HG03066 (cell line): ENCODE data around the gene PRIM1.
"Not testable (repeated sequence)": the region's sequence is repeated elsewhere in the genome, so short reads cannot be mapped to it uniquely, and the experiment has no call there.

Experiments used
- ATAC-seq: cut with Tn5 transposase; IDR thresholded peaks from one replicate; pipeline ENCODE4 v1.9.1; 2021; ENCODE audit warnings: low read depth; ENCODE audit not compliant: unreplicated experiment

PRIM1 gene

DNA sequence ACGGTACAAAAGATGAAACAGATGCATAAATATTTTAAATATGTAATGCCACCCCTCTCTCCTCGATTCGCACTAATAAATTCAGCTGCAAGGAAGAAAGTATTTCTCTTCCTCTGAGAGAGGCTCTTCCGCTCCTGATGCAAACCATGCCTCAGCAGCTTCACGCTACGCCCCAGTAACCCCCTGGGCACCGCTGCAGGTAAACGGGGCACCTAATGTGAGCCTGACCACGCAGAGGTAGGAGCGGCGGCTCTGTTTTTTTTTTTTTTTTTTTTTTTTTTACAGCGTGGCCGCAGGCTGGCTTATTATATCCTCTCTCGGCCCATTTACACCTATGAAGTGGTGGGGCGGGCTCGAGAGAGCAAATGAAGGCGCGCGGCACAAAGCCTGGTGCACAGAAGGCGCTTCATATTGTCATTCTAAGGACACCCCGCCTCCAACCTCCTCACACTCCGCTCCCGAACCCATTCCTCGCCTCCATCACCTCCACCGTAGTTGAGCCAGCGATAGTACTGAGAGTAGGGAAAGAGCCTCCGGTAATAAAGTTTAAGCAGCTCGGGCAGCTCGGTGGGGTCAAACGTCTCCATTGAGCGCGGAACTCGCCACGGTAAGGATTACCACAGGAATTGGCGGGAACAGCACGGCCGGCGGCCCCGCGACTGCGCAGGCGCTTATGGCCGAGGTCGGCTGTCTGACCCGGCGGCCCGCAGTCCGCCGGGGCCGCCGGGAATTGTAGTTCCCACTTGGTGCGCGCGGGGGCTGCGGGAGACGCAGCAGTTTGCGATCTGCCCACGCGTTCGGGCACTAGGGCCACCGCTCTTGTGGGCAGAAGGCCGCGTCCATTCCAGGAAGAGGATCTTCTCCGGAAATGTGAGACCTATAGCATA is at the start of gene PRIM1:
Gene PRIM1, minus strand, starts transcription at position 612 of the 887 bp plus-strand sequence. Its CDS starts 25 bp downstream, at position 587.
- ATAC-seq, result peak; percentile 70

- ATAC-seq, result no peak
Measured at GRCh38 chr12:56800221-56800620, 48.1 kb upstream of the PRIM1 start.

DNA sequence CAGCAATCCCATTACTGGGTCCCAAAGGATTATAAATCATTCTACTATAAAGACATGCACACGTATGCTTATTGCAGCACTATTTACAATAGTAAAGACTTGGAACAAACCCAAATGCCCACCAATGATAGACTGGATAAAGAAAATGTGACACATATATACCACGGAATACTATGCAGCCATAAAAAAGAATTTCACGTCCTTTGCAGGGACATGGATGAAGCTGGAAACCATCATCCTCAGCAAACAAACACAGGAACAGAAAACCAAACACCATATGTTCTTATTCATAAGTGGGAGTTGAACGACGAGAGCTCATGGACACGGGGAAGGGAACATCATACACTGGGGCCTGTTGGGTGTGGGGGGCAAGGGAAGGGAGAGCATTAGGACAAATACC is 47.2 kb upstream of the PRIM1 start:
- not testable (repeated sequence) for ATAC-seq

GRCh38 chr12:56795791-56796190 is 43.7 kb upstream of the PRIM1 start:
- not testable (repeated sequence) for ATAC-seq

GRCh38 chr12:56795046-56795562 is 43.0 kb upstream of the PRIM1 start:
- not testable (repeated sequence) for ATAC-seq

DNA sequence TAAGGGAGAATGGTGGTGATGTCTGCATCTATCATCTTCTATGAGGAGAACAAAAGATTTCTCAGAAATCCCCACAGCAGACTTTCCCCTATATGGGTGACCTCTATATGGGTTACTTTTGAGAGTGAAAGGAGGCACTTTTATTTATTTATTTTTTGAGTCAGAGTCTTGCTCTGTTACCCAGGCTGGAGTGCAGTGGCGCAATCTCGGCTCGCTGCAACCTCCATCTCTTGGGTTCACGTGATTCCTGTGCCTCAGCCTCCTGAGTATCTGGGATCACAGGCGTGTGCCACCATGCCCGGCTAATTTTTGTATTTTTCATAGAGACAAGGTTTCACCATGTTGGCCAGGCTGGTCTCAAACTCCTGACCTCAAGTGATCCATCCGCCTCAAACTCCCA is 41.0 kb upstream of the PRIM1 start:
- not testable (repeated sequence) for ATAC-seq

DNA sequence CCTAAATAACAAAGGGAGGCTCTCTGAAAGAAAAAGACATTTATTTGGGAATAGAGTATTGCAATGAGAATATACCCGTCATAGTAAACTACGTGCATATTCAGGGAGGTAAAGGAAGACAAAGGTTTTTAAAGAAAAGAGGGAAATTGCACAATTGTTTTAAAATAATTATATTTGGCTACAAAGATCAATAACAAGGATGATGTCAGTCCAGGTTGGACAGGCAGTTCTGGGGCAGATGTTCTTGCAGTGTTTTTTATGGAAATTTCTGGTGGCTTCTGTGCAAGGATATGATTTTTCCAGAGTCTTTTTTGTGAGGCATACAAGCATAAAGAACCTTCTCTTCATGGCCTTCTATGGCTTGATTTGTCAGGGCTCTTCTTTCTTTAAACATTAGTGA is 40.6 kb upstream of the PRIM1 start:
- no peak for ATAC-seq

- not testable (repeated sequence) for ATAC-seq
Measured at GRCh38 chr12:56789429-56789828, 37.3 kb upstream of the PRIM1 start.

DNA sequence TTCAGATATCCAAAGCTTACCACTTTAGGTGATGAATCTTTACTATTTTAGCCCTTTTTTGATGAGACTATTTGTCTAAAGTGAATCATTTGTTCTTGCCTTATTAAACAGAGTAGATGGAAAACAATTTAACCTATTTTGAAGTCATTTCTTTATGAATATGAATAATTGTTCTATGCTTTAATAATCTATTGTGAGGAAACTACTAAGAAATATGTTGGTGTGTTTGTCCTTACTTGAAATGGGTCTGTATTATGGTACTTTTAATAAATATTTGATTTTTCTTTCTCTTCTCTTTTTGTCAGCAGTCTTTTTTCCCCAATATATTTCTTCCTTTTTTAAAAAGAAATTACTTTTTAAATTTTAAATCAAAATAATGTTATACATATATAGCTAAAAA is 35.4 kb upstream of the PRIM1 start:
- ATAC-seq, result no peak

GRCh38 chr12:56785874-56786273 is 33.8 kb upstream of the PRIM1 start:
- ATAC-seq, result no peak

- no peak for ATAC-seq
Measured at GRCh38 chr12:56785141-56785865, 33.2 kb upstream of the PRIM1 start.

GRCh38 chr12:56781726-56782125 is 29.6 kb upstream of the PRIM1 start:
- no peak for ATAC-seq

GRCh38 chr12:56778756-56779155 is 26.6 kb upstream of the PRIM1 start:
- no peak for ATAC-seq

- no peak for ATAC-seq
Measured at GRCh38 chr12:56776654-56777053, 24.5 kb upstream of the PRIM1 start.

- no peak for ATAC-seq
Measured at GRCh38 chr12:56775638-56776037, 23.5 kb upstream of the PRIM1 start.

DNA sequence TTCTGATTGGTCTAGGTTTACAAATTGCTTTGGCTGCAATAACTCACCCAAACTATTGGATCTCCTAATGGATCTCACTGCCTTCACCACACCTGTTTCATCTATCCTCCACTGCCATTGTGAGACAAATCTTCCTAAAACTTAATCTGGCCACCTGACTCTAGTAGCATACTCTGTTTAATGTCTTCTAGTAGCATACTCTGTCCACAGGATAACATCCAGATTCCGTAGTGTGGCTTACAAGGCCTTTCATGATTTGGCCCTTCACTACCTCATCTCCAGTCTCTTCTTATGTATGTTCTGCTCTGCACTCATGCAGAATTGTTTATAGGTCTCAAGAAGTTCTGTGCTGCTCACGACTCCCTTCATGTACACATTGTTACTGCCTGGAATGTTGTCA is 21.0 kb upstream of the PRIM1 start:
- no peak for ATAC-seq

GRCh38 chr12:56772625-56773024 is 20.5 kb upstream of the PRIM1 start:
- no peak for ATAC-seq

DNA sequence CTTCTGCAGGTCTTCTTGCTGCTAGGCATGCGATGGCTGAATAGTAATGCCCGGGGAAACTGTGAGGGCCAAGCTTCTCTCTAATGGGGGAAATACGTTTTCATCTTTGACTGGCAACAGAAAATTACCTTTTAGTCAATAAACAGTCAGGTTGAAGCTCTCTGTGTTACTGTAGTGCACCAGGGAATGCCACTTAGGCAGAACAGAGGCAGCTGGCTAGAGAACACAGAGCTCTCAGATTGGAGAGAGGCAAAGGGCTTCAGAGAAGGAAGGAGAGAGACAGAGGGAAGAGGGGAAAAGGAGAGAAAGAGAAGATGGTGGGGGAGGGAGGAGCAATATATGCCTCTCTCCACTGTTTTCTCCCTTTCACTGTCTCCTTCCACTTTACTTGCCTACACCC is 17.7 kb upstream of the PRIM1 start:
- ATAC-seq, result no peak

DNA sequence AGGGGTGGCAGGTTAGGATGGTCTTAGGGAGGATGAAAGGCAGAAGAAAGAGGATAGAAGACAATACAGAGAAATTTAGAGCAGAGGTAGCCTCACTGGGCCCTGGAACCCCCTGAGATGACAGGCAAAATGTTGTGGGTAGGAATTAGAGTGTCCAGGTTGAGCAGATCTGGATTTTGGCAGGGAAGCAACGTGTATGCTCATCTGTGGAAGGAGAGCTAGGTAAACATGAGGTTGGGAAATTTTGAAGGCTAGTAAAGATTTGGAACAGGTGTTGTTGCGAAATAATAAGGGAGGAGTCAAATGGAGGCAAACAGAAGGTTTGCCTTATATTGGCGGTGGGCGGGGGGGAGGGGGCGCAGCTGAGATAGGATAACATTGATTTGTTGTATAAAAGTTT is 16.3 kb upstream of the PRIM1 start:
- ATAC-seq, result no peak

- ATAC-seq, result peak; percentile 100
Measured at GRCh38 chr12:56766535-56766934, 14.4 kb upstream of the PRIM1 start.
